ENCODE measurements around the gene ZNF749. TPM values are rescaled to one million over a fixed set of nuclear protein-coding genes. Genes with fewer than 3 reads are reported as not detected.
"Not testable (repeated sequence)": the region's sequence is repeated elsewhere in the genome, so short reads cannot be mapped to it uniquely, and the experiment has no call there.

Gene ZNF749
- total RNA-seq, 1 experiment from 2014 or later: 15.9 TPM

GRCh38 chr19:57477191-57478008 is 42.3 kb downstream of the ZNF749 start, which contains the start of gene ZNF772:
Gene ZNF772 (minus strand): TSS chr19:57477566. CDS start chr19:57477309, 257 bp downstream.
- Mint-ChIP-seq H3K36me3 (ENCODE audit: insufficient read depth, unreplicated experiment) (peaks cover 8% of the 10 kb centered on the region), H3K27ac (ENCODE audit: unreplicated experiment) (peak within 1 kb of the TSS; percentile 30), H3K4me1 (ENCODE audit: low read depth, unreplicated experiment) (no peaks in the 10 kb centered on the region), H3K4me3 (ENCODE audit: unreplicated experiment) (peak within 1 kb of the TSS; percentile 75), H3K27me3 (ENCODE audit: insufficient read depth, unreplicated experiment) (no peaks in the 10 kb centered on the region), H3K9me3 (ENCODE audit: unreplicated experiment) (peaks cover 46% of the 10 kb centered on the region)
- ChIA-PET POLR2A (no interaction called here), CTCF (interaction anchor here (0.6 to 1.0 kb wide), 2 partner anchors 10 to 71 kb away, joined by 3 to 5 read pairs; partner anchors contain the start of gene ZNF419)
- peaks cover 29% of the 10 kb centered on the region for H3K9me3 ChIP-seq
- peak; percentile 23 to 53 for TF ChIP-seq CTCF (IDR thresholded peaks at IDR 0.05; ENCODE audit: insufficient read depth in 1 of 2, low read depth in 1 of 2, low read length in 1 of 2, severe bottlenecking in 1 of 2, unreplicated experiment in 1 of 2)
- no peaks in the 10 kb centered on the region for H3K27me3 ChIP-seq (replicated peaks; ENCODE audit: control insufficient read depth, insufficient read depth, low read length)
- intact Hi-C loops (cut with micrococcal nuclease; ENCODE audit: unreplicated experiment): loop anchor here (1.0 kb wide), 1 partner anchor 71 kb away; no protein-coding TSS in a partner anchor
- H3K36me3 ChIP-seq (ENCODE audit: control insufficient read depth, insufficient read depth, low read length): no peaks in the 10 kb centered on the region
- no peaks in the 10 kb centered on the region for H3K4me1 ChIP-seq
- H3K4me3 ChIP-seq (ENCODE audit: low read depth, low read length): peak within 1 kb of the TSS; percentile 25
- peak; percentile 82 to 87 for DNase-seq
- no TSS peak for BruUV-seq (replicated peaks)

DNA sequence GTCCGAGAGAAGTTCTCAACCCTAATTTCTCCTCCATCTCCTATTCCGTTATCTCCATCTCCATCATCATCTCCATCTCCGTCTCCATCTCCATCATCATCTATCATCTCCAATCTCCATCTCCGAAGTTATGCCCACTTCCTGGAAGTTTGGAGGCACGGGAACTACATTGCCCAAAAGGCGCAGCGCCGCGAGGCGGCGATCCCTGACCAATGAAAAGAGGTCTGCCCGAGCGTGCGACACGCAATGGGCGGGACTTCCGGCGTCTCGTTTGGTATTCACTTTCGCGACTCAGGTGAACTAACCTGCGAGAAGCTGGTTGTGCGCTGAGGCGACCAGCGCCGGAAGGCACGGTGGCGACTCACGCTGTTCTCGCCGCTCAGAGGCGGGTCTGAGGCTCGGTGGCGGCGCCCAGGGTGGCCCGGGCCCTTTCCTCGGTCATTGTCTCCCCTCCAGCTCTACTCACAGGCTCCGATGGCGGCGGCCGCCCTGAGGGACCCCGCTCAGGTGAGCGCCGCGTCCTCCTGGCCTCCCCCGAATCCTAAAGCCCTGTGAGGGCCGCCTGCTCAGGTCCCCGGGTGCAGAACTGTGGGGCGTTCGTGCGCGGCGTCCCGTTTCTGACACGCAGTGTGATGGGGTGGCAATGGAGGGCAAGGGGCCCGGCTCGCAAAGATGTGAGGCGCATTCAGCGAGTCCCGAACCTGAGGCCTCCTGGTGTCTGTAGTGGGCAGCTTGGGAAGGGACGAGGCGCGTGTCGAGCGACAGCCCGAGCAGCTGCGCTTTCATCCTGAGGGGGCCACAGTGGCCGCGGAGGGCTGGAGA is 52.6 kb downstream of the ZNF749 start, which contains the start of gene ZNF419:
TSS of gene ZNF419 (plus strand) at position 274 of the 822 bp plus-strand sequence. CDS start at position 475, 201 bp downstream.
- ChIA-PET POLR2A (interaction anchor here (0.6 to 1.4 kb wide), 3 partner anchors 12 to 194 kb away, joined by 4 to 11 read pairs (median 6); partner anchors contain the start of genes ZNF551 and ZNF773), CTCF (interaction anchor here (0.9 kb wide), 1 partner anchor 10 kb away, joined by 5 read pairs; the partner anchor contains the start of gene ZNF772)
- Mint-ChIP-seq H3K9me3 (ENCODE audit: unreplicated experiment) (peaks cover 30% of the 10 kb centered on the region), H3K27ac (ENCODE audit: unreplicated experiment) (peak within 1 kb of the TSS; percentile 62), H3K36me3 (ENCODE audit: insufficient read depth, unreplicated experiment) (peaks cover 32% of the 10 kb centered on the region), H3K4me3 (ENCODE audit: unreplicated experiment) (peak within 1 kb of the TSS; percentile 40)
- not testable (repeated sequence) for H3K36me3 ChIP-seq (ENCODE audit: control insufficient read depth, insufficient read depth, low read length); BruUV-seq (replicated peaks); H3K4me1 ChIP-seq; H3K27me3 Mint-ChIP-seq (ENCODE audit: insufficient read depth, unreplicated experiment); H3K4me1 Mint-ChIP-seq (ENCODE audit: low read depth, unreplicated experiment); H3K27me3 ChIP-seq (replicated peaks; ENCODE audit: control insufficient read depth, insufficient read depth, low read length)
- Histone ChIP-seq H3K4me3 (ENCODE audit: low read depth, low read length) (peak within 1 kb of the TSS; percentile 96), H3K9me3 (peaks cover 14% of the 10 kb centered on the region; the same call in 1 of the 2 replicates)
- intact Hi-C loops (cut with micrococcal nuclease; ENCODE audit: unreplicated experiment): loop anchor here (1.0 kb wide), 1 partner anchor 52 kb away; the partner anchor contains the start of gene ZNF749
- peak; percentile 96 for DNase-seq

DNA sequence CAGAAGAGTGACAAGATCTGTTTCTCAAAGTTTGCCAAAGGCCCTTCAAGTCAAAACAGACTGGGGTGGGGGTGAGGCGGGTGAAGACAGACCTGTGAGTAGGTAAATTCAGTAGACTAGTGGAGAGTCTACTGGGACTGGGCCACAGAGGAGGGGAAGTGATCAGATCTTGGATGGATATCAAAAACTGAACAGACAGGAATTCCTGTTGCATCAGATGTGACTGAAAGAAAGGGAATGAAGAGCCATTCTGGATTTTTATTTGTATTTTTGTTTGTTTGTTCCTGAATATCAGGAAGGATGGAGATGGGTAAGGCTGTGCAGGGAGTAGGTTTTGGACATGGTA is 53.1 kb downstream of the ZNF749 start:
- H3K27me3 Mint-ChIP-seq (ENCODE audit: insufficient read depth, unreplicated experiment); POLR2A ChIA-PET; intact Hi-C loops (cut with micrococcal nuclease; ENCODE audit: unreplicated experiment); H3K36me3 ChIP-seq (ENCODE audit: control insufficient read depth, insufficient read depth, low read length); H3K4me1 ChIP-seq; H3K4me1 Mint-ChIP-seq (ENCODE audit: low read depth, unreplicated experiment); DNase-seq; H3K27me3 ChIP-seq (replicated peaks; ENCODE audit: control insufficient read depth, insufficient read depth, low read length); CTCF ChIA-PET: not testable (repeated sequence)
- Histone ChIP-seq H3K4me3 (ENCODE audit: low read depth, low read length) (peak overlapping the region; percentile 18), H3K9me3 (peaks cover 14% of the 10 kb centered on the region; the same call in 1 of the 2 replicates)
- Mint-ChIP-seq H3K4me3 (ENCODE audit: unreplicated experiment) (peak overlapping the region; percentile 40), H3K9me3 (ENCODE audit: unreplicated experiment) (peaks cover 30% of the 10 kb centered on the region), H3K36me3 (ENCODE audit: insufficient read depth, unreplicated experiment) (peaks cover 36% of the 10 kb centered on the region), H3K27ac (ENCODE audit: unreplicated experiment) (peak overlapping the region; percentile 62)
- TSS peak; percentile 56 for BruUV-seq (replicated peaks)

Other genes with a start within 250 kb of the ZNF749 start
- 24.9 and 26.2 TPM in 2 replicates for gene ZNF264, start 243.8 kb upstream of the ZNF749 start, total RNA-seq (2022)
- 0.53 and 1.9 TPM in 2 replicates for gene AURKC, start 204.3 kb upstream of the ZNF749 start, total RNA-seq (2022)
- gene ZNF805, start 194.7 kb upstream of the ZNF749 start, total RNA-seq (2022): 13.6 and 13.8 TPM in 2 replicates
- gene ZNF460, start 154.8 kb upstream of the ZNF749 start, total RNA-seq (2022): 54.1 and 60.9 TPM in 2 replicates
- 3.3 and 3.5 TPM in 2 replicates for gene ZNF543, start 114.9 kb upstream of the ZNF749 start, total RNA-seq (2022)
- 0.07 and 0.09 TPM in 2 replicates for gene ZNF304, start 84.1 kb upstream of the ZNF749 start, total RNA-seq (2022)
- gene TRAPPC2B, start 71.8 kb upstream of the ZNF749 start, total RNA-seq (2022): 7.0 and 8.6 TPM in 2 replicates
- gene ZNF547, start 71.8 kb upstream of the ZNF749 start, total RNA-seq (2022): 0.95 and 1.8 TPM in 2 replicates
- 4.9 and 5.5 TPM in 2 replicates for gene ZNF548, start 45.5 kb upstream of the ZNF749 start, total RNA-seq (2022)
- 7.2 and 9.5 TPM in 2 replicates for gene ZNF17, start 24.2 kb upstream of the ZNF749 start, total RNA-seq (2022)
- 0.11 TPM in 1 of 2 replicates, not detected in the other for gene VN1R1, start 21.8 kb downstream of the ZNF749 start, total RNA-seq (2022)
- 1.2 and 1.7 TPM in 2 replicates for gene ZNF772, start 42.2 kb downstream of the ZNF749 start, total RNA-seq (2022)
- 13.6 and 16.9 TPM in 2 replicates for gene ZNF419, start 52.4 kb downstream of the ZNF749 start, total RNA-seq (2022)
- 7.7 and 10.0 TPM in 2 replicates for gene ZNF773, start 64.6 kb downstream of the ZNF749 start, total RNA-seq (2022)
- 5.2 and 5.5 TPM in 2 replicates for gene ZNF549, start 92.0 kb downstream of the ZNF749 start, total RNA-seq (2022)
- gene ZNF550, start 124.5 kb downstream of the ZNF749 start, total RNA-seq (2022): 11.2 and 11.5 TPM in 2 replicates
- gene ZNF416, start 143.6 kb downstream of the ZNF749 start, total RNA-seq (2022): 5.5 and 6.1 TPM in 2 replicates
- not detected in 2 replicates for gene ZIK1, start 148.8 kb downstream of the ZNF749 start, total RNA-seq (2022)
- 8.6 and 8.8 TPM in 2 replicates for gene ZNF530, start 164.6 kb downstream of the ZNF749 start, total RNA-seq (2022)
- 6.6 and 6.8 TPM in 2 replicates for gene ZNF134, start 178.9 kb downstream of the ZNF749 start, total RNA-seq (2022)
- 10.5 and 13.3 TPM in 2 replicates for gene ZNF211, start 197.8 kb downstream of the ZNF749 start, total RNA-seq (2022)
- gene ZSCAN4, start 233.6 kb downstream of the ZNF749 start, total RNA-seq (2022): not detected in 2 replicates
- gene ZNF551, start 246.7 kb downstream of the ZNF749 start, total RNA-seq (2022): 12.7 and 14.8 TPM in 2 replicates